SK-N-MC (cell line): ENCODE data around the gene DCHS2.

Experiments used
- DNase-seq: peaks from one replicate; pipeline ENCODE4 v3.0.0-alpha.2; 2011; ENCODE audit warnings: low read depth, low spot score
- H3K27ac ChIP-seq: fragments of 200-600 bp; sonication (generic); 2 replicates; pipeline ENCODE4 v1.5.1; 2016; ENCODE audit warnings: mixed run types
- H3K36me3 ChIP-seq: fragments of 200-600 bp; sonication (generic); 2 replicates; pipeline ENCODE4 v1.6.1; 2017; ENCODE audit warnings: antibody characterized with exemption, low read length, mixed read lengths; ENCODE audit not compliant: insufficient read depth
- H3K4me3 ChIP-seq: fragments of 200-600 bp; sonication (generic); 2 replicates; pipeline ENCODE4 v1.5.1; 2016
- H3K9ac ChIP-seq: fragments of 200-600 bp; sonication (generic); 2 replicates; pipeline ENCODE4 v1.8.0; 2017; ENCODE audit warnings: mixed run types, mixed read lengths; ENCODE audit not compliant: insufficient read length
- H3K9me3 ChIP-seq: fragments of 200-600 bp; sonication (generic); 2 replicates; pipeline ENCODE4 v1.6.1; 2017; ENCODE audit warnings: low read depth, mild to moderate bottlenecking, antibody characterized with exemption, low read length, moderate library complexity, mixed read lengths
- EZH2 ChIP-seq: fragments of 200-600 bp; sonication (generic); IDR thresholded peaks from one replicate; pipeline ENCODE4 v1.6.1; 2017; ENCODE audit warnings: antibody characterized with exemption
- FOXP2 ChIP-seq: optimal IDR thresholded peaks from 2 replicates; pipeline ENCODE3; 2011; ENCODE audit warnings: mild to moderate bottlenecking, moderate library complexity; ENCODE audit not compliant: insufficient read depth; ENCODE audit errors: extremely low read length, control extremely low read depth
- POLR2AphosphoS5 ChIP-seq: IDR thresholded peaks from 2 replicates; pipeline ENCODE4 v1.6.1; 2012; ENCODE audit warnings: mild to moderate bottlenecking, low read depth, low read length, borderline replicate concordance

DCHS2 gene

DNA sequence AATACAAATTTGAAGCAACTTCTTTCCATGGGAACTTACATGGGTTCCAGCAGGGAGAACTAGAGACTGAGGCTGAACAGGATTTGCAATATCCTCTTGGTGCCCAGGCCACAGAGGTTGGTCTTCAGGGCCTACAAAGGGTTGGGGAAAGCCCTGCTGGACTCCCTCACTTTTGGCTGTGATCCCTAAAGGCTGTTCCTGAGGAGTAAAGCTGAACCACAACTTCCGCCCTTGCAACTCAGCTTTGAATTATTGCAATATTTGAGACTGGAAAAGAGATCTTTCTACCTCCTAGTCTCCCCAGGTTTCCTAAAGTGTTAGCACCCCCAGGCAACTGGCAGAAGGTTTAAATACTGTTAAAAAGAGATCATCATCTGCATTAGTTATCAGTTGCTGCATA lies 26.9 kb downstream of the DCHS2 start:
- Histone ChIP-seq H3K4me3 (no peak overlapping the region), H3K27ac (no peak overlapping the region), H3K36me3 (no peaks in the 10 kb centered on the region), H3K9ac (no peak overlapping the region), H3K9me3 (no peaks in the 10 kb centered on the region)
- TF ChIP-seq POLR2AphosphoS5, result no peak
- TF ChIP-seq EZH2, result no peak
- TF ChIP-seq FOXP2, result no peak
- no peak for DNase-seq

DNA sequence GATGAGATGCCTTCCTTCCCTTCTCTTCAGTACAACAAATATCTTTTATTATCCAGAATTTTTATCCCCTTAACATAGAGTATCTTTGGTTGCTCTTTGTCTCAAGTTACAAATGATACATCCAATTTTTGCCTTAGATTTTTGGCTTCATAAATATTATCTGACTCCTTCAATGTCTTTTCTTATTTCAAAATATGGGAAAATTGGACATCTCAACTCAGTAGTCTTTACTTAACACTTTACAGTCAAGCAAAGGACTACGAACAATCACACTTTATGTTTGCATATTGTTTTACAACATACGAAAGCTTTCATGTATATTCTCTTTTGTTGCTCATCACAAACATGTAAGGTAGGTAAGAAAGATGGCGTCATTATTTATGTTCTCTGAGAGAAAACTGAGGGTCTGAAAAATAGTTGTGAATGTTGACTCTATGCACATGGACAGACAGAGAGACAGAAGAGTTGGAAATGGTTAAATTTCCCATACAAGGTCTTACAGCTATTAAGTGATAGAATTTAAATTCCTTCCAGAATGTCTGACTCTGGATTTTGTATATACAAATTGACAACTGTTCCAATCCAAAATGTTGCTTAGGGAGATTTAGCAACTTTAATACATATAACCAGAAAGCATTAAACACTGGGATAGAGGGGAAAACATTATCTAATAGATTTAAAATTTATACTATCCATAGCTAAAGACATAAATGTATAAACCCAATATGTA lies 29.4 kb downstream of the DCHS2 start:
- no peak overlapping the region for H3K27ac ChIP-seq
- H3K9me3 ChIP-seq, result no peaks in the 10 kb centered on the region
- no peaks in the 10 kb centered on the region for H3K36me3 ChIP-seq
- TF ChIP-seq EZH2 (no peak), FOXP2 (no peak), POLR2AphosphoS5 (no peak)
- H3K9ac ChIP-seq, result no peak overlapping the region
- no peak overlapping the region for H3K4me3 ChIP-seq
- no peak for DNase-seq

DNA sequence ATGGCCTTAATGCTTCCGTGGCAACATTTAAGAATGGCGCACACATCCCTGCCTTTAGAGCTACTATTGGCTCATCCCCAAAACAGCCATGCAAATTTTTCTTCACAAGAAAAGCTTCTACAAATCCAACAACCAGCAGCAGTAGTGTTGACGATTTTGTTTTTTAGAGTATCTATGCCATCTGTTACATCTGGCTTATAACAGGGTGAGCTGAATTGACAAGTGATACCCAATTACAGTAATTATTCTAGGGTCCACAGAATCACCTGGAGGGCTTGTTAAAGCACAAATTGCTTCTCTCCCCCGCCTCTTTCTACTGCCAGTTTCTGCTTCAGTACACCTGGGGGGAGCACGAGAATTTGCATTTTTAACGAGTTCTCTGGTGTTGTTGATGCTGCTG lies 34.1 kb downstream of the DCHS2 start:
- Histone ChIP-seq H3K4me3 (no peak overlapping the region), H3K27ac (no peak overlapping the region), H3K9ac (no peak overlapping the region), H3K36me3 (no peaks in the 10 kb centered on the region), H3K9me3 (no peaks in the 10 kb centered on the region)
- TF ChIP-seq FOXP2 (no peak), EZH2 (no peak), POLR2AphosphoS5 (no peak)
- no peak for DNase-seq

DNA sequence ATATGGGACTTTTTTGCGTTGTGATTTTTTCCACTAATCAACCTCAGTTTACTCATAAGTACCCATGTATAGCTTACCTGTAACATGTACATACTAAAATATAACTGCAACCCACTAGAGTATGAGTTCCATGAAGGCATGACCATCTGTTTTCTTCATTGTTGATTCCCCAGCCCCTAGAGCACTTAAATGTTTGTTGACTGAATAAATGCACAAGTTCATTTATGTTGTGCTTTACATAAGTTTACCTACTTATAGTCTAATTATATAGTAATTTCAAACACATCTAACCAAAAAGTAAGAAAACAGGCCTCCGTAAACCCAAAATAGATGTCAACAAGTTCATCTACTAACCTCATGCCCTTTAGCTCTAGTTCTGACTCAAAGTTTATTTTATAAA lies 34.7 kb downstream of the DCHS2 start:
- DNase-seq, result no peak
- Histone ChIP-seq H3K9me3 (no peaks in the 10 kb centered on the region), H3K27ac (no peak overlapping the region), H3K36me3 (no peaks in the 10 kb centered on the region), H3K4me3 (no peak overlapping the region), H3K9ac (no peak overlapping the region)
- TF ChIP-seq EZH2 (no peak), FOXP2 (no peak), POLR2AphosphoS5 (no peak)

DNA sequence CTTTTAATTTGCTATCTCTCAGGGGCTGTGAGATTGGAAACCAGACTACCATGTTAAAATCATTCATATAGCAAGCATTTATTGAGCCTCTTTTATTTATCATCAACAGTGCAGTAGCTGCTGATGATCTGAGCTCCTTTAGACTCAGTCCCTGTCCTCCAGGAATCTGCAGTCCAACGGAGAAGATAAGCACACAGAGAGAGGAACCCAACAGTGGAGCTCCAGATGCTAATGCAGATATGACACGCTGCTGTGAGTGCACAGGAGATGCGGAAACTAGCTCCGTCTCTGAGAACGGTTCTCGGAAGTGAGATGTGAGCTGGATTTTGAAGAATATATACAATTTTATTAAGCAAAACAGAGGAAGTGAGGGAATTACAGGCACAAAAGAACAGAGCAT lies 35.4 kb downstream of the DCHS2 start:
- Histone ChIP-seq H3K9me3 (no peaks in the 10 kb centered on the region), H3K36me3 (no peaks in the 10 kb centered on the region), H3K4me3 (no peak overlapping the region), H3K27ac (no peak overlapping the region), H3K9ac (no peak overlapping the region)
- no peak for TF ChIP-seq EZH2
- TF ChIP-seq POLR2AphosphoS5, result no peak
- TF ChIP-seq FOXP2, result no peak
- no peak for DNase-seq

DNA sequence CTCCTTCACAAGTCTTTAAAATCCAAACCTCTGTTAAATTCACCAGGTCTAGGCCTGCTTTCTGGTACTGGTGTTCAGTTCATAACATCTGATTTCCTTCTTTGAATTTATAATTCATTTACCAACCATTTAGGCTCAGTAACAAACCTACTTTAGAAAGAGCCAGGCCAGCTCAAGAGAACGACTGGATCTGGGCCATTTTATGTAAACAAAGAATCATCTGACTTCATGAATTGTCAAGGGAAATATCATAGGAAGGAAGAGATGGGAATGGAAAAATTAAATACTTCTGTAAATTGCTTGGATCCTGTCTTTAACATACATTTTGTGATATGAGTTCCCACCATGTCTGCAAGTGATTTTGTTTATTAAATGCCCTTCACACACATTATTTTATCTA lies 36.5 kb downstream of the DCHS2 start:
- TF ChIP-seq EZH2 (no peak), FOXP2 (no peak), POLR2AphosphoS5 (no peak)

DNA sequence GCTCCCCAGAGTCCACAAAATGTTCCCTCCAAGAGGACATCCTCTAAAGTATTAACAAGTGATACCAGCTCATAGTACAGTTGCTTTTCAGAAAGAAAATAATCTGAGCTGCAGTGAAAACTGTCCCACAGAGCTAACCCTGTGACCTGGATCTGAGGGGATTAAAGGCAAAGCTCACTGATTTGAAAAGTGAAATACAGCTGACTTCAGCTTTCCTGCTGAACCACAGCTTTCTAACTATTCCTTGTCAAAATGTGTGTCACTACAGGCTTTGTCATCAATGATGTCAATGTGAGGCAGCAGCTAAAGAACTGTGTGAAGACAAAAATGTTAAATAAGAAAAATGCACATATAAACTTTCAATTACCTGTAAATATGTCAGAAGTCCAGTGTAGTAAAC lies 36.9 kb downstream of the DCHS2 start:
- no peaks in the 10 kb centered on the region for H3K36me3 ChIP-seq
- H3K9ac ChIP-seq, result no peak overlapping the region
- H3K27ac ChIP-seq, result no peak overlapping the region
- DNase-seq, result no peak
- H3K4me3 ChIP-seq, result no peak overlapping the region
- no peaks in the 10 kb centered on the region for H3K9me3 ChIP-seq
- TF ChIP-seq FOXP2 (no peak), EZH2 (no peak), POLR2AphosphoS5 (no peak)

More for the DNA sequence above, 36.5 kb downstream of the DCHS2 start:
- H3K9me3 ChIP-seq, result no peaks in the 10 kb centered on the region
- H3K27ac ChIP-seq, result no peak overlapping the region
- H3K9ac ChIP-seq, result no peak overlapping the region
- H3K4me3 ChIP-seq, result no peak overlapping the region
- no peaks in the 10 kb centered on the region for H3K36me3 ChIP-seq
- DNase-seq, result no peak

DNA sequence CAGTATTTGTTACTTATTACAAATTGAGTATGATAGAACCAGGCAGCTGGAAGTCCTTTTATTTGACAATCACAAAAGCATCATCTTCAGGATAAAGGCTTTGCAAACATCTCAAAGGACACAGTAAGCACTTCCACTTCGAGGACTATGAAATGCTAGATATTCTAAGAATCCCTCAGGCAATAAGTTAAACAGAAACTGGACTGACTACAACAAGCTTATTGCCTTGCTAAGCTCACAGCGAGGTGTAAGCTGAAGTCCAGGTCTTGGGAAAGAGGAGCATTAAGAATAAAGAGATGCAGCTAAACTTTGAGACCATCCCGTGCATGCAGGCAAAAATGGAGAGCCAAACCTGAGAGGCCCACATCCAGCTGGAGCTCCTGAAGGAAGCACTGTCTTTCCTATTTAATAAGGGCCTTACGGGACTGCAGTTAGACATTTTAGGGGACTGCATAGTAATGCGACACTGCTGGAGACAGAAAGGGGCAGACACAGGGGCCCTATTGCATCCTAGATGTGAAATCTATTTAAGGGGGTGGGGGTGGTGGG lies 38.7 kb downstream of the DCHS2 start:
- no peak overlapping the region for H3K9ac ChIP-seq
- no peaks in the 10 kb centered on the region for H3K9me3 ChIP-seq
- no peak for DNase-seq
- H3K27ac ChIP-seq, result no peak overlapping the region
- H3K4me3 ChIP-seq, result no peak overlapping the region
- no peak for TF ChIP-seq EZH2
- no peak for TF ChIP-seq POLR2AphosphoS5
- no peak for TF ChIP-seq FOXP2
- H3K36me3 ChIP-seq, result no peaks in the 10 kb centered on the region

DNA sequence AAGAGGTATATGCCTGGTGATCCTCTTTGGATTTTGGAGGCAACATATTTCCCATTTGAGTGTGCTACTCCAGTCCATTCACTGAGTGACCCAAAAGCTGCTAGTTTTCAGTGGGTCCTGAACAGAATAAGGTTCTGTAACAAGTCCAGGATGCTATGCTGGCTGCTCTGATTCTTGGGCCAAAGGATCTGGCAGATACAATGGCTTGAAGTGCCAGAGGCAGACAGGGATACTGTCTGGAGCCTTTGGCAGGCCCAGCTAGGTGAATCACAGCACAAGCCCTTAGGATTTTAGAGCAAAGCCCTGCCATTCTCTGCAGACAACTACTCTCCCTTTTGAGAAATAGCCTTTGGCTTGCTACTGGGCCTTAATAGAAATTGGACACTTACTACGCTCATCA lies 40.6 kb downstream of the DCHS2 start:
- no peak for DNase-seq
- no peak overlapping the region for H3K27ac ChIP-seq
- no peaks in the 10 kb centered on the region for H3K9me3 ChIP-seq
- H3K4me3 ChIP-seq, result no peak overlapping the region
- H3K36me3 ChIP-seq, result no peaks in the 10 kb centered on the region
- H3K9ac ChIP-seq, result no peak overlapping the region
- TF ChIP-seq FOXP2, result no peak
- TF ChIP-seq EZH2, result no peak
- no peak for TF ChIP-seq POLR2AphosphoS5
